IMR-90 (cell line): ENCODE measurements around the gene NHSL1.

ENCODE experiments used
- CEBPB ChIP-seq: IDR thresholded peaks from 2 replicates; pipeline ENCODE4 v1.6.1; 2012; ENCODE audit warnings: low read depth, low read length, improper control_type of control experiment
- CTCF ChIP-seq: conservative IDR thresholded peaks from 2 replicates; pipeline ENCODE4 v1.5.1; 2012; ENCODE audit warnings: mild to moderate bottlenecking, low read depth, low read length, improper control_type of control experiment
- ELK1 ChIP-seq: fragments of 150-350 bp; IDR thresholded peaks from 2 replicates; pipeline ENCODE4 v1.6.1; 2016; ENCODE audit warnings: low read depth, mild to moderate bottlenecking, low read length, moderate library complexity, borderline replicate concordance
- MXI1 ChIP-seq: IDR thresholded peaks from 2 replicates; pipeline ENCODE4 v1.6.1; 2012; ENCODE audit warnings: low read depth, mild to moderate bottlenecking, low read length, moderate library complexity, borderline replicate concordance
- NFE2L2 ChIP-seq: fragments of 150-350 bp; IDR thresholded peaks from 2 replicates; pipeline ENCODE4 v1.6.1; 2016; ENCODE audit warnings: low read depth, mild to moderate bottlenecking, low read length
- POLR2A ChIP-seq: IDR thresholded peaks from 2 replicates; pipeline ENCODE4 v1.6.1; 2012; ENCODE audit warnings: mild to moderate bottlenecking, low read depth, low read length
- RFX5 ChIP-seq: IDR thresholded peaks from 2 replicates; pipeline ENCODE4 v1.8.0; 2012; ENCODE audit warnings: low read depth, mild to moderate bottlenecking, low read length, moderate library complexity
- USF2 ChIP-seq: fragments of 150-350 bp; IDR thresholded peaks from 2 replicates; pipeline ENCODE4 v1.6.1; 2017; ENCODE audit warnings: mild to moderate bottlenecking, antibody characterized with exemption, low read length, low read depth

GRCh38 chr6:138482816-138483215 lies 16.5 kb downstream of the NHSL1 start:
- TF ChIP-seq CTCF: no peak
- no peak for TF ChIP-seq USF2
- TF ChIP-seq CEBPB: no peak
- TF ChIP-seq MXI1: no peak
- TF ChIP-seq NFE2L2: no peak
- no peak for TF ChIP-seq RFX5
- no peak for TF ChIP-seq POLR2A
- no peak for TF ChIP-seq ELK1
